HG03457 (cell line): ENCODE results near the gene KRTAP10-1.

ENCODE experiments used
- ATAC-seq: cut with Tn5 transposase; IDR thresholded peaks from one replicate; pipeline ENCODE4 v1.9.1; 2021; ENCODE audit warnings: moderate number of reproducible peaks; ENCODE audit not compliant: unreplicated experiment

Gene KRTAP10-1

DNA sequence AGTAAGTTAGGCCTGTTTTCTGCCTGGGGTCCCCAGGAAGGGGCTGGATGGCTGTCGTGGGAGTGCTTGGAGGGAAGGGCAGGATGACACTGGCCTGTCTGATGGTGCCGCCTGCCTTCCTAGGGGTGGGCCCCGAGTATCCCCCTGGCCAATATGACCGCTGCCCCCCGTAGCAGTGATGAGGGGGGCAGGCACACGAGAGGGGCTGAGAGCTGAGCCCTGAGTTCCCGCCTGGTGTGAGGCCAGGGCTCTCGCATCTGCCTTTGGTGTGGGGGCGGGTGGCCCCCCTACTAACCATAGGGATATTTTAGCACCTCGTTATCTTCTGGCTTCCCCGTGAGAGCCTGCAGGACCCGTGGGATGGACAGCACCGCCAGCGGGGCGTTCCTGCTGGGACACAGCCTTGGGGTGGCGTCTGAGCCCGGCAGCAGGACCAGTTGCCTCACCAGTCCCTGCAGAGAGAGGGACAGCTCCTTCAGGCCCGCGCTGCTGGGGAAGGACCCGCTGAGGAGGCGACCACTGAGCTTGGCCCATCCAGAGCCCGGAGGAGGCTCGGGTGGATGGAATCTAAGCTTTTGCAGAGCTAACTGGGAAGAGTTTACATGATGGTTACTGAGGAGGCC lies 10.4 kb downstream of the KRTAP10-1 start:
- ATAC-seq = no peak

DNA sequence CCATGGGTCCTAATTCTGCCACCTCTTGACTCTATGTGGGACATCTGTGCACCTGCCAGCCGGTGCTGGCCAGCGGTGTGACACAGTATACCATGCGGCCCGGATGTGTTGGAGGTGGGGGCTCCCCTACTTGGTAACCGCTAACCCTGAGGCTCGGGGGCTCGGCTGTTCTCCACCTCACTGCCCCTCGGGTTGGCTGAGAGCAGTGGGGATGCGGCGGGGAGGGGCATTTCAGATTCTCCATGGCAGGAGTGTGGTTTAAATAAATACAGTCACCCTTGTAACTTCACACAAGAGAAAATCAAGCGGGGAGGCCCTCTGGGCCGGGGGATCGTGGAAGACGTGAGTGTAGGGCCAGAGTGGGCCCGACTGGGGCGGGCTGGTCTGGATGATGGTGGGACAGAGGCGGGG lies 11.0 kb downstream of the KRTAP10-1 start:
- no peak for ATAC-seq

GRCh38 chr21:44528634-44528995 lies 11.4 kb downstream of the KRTAP10-1 start:
- ATAC-seq = no peak

DNA sequence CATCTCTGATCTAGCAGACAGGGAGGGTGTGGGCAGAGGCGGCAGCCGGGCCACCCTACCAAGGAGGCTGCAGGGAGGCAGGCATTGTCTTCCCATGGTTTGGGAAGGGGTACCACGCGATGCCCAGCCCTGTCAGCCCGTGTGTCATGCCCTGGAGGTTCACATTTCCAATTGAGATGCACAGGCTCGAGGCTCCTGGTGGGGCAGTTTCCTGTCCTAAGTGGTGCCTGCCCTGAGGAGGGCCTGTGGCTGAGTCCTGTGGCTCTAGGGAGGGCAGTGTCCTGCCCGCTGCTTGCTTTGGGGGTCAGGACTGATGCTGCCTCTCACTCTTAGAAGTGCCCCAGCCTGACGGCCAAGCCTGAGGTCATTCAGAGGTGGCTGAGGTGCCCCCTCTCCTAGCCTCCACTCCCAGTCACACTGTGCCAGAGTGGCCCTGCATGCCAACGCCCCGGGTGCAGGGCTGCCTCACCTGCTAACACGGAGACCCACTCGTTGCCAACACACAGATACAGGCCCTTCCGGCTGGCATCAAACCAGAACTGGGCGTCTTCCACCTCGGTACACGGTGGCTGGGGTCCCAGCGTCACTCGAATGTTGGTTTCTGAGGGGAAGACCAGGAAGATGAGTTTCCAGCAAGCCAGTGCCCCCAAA lies 11.9 kb downstream of the KRTAP10-1 start:
- ATAC-seq = no peak

DNA sequence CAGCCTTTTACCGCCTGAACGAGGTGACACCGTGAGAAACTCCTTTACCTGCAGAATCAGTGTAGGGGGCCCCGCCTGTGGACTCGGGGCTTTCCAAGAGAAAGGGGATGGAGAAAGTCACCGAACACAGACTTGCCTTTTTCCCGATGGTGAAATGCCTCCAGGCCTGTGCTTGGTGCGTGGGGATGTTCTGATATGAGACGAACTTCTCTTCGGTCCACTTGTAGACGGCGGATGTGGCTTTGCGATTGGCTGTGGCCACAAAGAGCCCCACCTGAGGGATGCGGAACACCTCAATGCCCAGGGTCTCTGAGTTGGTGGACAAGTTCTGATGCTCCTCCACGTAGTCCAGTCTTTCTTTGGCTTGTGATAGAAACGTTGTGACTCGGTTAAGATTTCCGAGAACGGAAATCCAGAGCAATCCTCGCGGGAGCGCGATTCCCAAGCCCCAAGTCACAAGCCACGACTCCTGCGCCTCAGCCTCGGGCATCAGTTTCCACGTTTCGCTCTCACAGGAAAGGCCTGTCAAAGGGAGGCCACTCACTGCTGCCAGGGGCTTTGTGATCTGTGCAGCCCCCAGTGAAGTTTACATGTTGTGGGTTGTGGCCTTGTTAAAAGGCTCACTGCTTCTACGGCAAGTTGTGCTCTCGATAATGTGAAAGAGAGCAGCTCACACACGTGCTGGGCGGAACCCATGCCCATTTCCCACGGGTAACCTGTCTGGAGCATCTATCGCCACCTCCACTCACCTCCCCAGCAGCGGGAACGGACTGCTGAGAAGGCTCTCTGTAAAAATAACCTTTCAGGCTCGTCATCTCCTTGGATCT lies 12.6 kb downstream of the KRTAP10-1 start:
- no peak for ATAC-seq

- no peak for ATAC-seq
Measured at GRCh38 chr21:44526096-44526997, 13.6 kb downstream of the KRTAP10-1 start.

- ATAC-seq = no peak
Measured at GRCh38 chr21:44525391-44526095, 14.5 kb downstream of the KRTAP10-1 start.

GRCh38 chr21:44524414-44525371 lies 15.3 kb downstream of the KRTAP10-1 start:
- no peak for ATAC-seq

GRCh38 chr21:44523567-44524413 lies 16.2 kb downstream of the KRTAP10-1 start:
- no peak for ATAC-seq

DNA sequence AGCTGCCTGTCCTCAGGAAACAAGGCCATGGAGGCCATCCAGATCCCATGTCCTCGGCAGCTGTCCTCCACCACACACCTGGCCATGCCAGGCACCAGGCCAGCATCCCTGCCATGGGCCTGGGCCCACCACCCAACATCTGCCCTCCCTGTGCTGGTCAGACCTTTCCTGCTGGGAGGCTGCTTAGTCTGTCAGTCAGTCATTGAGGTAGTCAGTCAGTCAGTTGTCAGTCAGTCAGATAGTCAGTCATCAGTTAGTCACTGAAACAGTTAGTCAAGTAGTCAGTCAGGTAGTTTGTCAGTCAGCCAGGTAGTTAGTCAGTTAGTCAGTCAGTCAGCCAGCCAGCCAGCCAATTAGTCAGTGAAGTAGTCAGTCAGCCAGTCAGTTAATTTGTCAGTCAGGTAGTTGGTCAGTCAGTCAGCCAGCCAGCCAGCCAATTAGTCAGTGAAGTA lies 17.2 kb downstream of the KRTAP10-1 start:
- no peak for ATAC-seq

DNA sequence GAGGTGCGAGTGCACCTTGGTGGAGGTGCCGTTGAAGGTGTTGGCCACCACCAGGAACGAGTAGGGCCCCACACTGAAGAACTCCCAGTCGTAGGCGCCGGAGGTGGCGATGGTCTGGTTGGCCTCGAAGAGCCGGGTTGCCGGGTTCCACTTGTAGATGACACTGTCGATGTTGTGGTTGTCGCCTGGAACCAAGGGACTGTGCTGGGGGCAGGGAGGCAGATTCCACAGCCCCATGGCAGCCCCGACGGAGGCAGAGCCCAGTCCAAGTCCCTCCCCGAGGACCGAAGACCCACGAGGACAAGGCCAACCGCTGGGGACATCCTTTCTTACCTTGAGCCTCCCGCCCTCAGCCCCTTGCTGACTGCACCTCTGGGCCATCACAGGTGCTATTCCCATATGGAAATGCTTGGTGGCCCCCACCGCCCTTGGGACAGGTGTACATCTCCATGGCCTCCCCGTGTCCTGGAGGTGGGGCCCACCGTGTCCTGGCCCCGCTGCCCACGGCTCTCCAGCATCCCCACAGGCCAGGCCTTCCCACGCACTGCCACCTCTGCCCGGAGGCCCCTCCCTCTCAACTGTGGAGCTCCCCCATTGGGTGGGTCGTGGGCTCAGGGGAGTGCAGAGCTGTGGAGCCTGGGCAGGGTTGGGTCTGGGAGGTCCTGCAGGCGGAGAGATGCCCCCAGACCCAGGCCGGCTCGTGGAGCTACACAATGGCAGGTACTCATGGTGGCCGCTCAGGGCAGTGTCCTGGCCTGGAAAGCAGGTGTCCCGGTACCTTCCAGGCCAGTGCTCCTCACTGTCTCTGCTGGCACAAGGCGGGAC lies 17.9 kb downstream of the KRTAP10-1 start:
- ATAC-seq = no peak

DNA sequence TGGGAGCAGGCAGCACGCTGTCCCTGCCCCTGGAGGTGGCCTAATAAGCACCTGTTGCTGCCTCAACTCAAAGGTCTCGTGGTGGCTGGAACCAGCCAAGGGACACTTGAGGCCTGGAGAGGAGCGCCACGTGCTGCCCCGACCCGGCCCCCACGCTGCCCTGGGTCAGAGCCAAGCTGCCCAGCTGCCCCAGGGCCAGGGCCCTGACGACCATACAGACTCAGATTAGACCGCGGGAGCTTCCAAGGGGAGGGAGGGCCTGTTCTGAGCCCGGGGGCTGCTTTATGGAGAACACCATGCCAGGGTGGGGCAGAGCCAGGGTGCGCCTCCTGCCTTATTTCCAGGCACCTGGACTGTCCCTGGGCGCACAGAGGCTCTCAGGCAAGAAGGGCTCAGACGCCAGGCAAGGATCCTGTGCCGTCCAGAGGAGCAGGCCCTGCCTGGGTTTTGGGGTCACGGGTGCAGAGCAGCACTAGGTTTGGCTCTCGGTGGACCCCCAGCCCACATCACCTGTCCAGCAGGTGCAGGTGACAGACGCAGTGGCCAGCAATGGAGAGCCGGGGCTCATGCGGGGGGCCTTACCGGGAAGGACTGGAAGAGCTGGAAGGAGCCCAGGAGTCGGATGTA lies 18.6 kb downstream of the KRTAP10-1 start:
- ATAC-seq = no peak

DNA sequence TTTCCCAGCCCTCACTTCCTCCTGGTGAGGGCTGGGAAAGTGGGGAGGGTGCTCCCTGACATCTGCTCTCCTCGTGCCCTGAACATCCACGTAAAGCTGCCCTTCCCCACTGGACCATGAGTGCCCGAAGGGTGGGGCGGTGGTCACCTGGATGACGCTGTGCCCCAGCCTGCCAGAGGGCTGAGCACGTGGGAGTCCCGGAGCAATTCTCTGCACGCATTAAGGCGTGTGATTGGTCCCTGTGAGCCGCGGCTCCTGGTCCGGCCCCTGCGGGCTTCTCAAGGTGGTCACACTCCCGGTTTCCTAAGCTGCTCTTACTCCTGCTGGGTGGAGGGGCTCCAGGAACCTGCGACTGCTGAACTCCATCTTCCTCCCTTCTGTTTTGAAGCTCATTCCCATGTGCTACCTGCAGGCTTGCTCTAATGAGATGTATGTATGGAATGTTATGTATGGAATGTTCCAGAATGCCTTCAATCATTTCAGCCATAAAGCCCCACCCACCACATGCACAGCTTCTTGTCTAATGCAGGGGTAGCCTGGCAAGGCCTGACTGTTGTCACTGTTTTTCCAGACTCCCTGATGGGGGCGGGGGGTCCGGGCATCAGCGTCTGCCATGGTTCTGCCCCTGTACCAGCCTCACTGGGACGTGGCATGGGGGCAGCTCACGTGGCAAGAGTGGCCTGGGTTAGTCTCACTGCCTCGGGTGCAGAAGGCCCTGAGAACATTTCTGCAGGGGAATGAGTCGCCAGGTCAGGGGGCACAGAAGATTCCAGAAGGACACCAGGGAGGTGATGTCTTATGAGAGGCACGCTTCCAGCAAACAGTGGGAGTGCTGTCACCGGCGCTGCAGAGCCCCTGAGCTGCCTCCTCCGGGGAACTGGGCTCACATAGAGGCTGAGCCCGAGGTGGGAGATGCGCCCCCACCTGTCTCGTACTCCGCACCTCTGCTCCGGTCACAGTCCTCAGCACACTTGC lies 19.4 kb downstream of the KRTAP10-1 start:
- no peak for ATAC-seq

- ATAC-seq = no peak
Measured at GRCh38 chr21:44519346-44520325, 20.4 kb downstream of the KRTAP10-1 start.

DNA sequence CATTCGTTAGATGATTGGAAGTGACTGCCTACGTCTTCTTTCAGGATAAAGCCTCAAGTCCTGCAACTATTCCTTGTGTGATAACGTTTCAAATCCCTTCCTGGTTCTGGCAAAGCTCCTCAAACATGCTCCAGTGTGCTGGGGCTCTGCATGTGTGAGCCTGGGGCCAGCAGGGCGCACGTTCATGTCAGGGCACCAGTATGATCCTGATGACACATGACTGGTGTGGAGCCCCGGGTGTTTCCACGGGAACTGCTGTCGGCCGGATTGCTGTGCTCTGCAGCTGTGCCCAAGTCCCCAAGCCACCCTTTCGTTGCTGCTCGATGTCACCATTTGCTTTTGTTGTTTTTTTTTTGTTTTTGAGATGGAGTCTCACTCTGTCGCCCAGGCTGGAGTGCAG lies 21.3 kb downstream of the KRTAP10-1 start:
- no peak for ATAC-seq
